HTERT RPE-1 (cell line): Measurements from ENCODE around the gene ARHGEF11.

Experiments used
- in situ Hi-C: fragments of 300-500 bp; cut with MboI; formaldehyde crosslinking; loops from 4 replicates; pipeline ENCODE4 v1.14.3; 2020; ENCODE audit warnings: low sequenced_read_pairs

Gene ARHGEF11

GRCh38 chr1:157004327-157004726 is 41.2 kb downstream of the ARHGEF11 start:
- in situ Hi-C loops = no loop called here

DNA sequence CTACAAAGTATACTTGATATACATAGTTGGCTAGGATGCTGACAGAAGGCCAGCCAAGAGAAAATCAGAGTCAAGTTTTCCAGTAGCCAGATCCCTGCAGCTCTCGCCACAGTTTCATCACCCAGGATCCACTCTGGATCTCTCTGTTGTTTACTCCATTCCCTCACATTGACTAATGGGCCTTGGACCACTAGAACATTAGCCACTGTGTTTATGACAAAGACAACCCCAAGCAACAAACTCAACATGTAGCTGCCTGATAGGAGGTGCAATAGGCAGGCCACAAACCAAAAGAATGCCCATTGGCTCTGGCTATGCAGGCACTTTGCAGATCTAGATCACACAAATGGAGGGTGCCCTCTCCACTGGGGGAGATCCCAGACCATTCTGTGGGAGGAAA is 44.2 kb downstream of the ARHGEF11 start:
- in situ Hi-C loops = no loop called here

DNA sequence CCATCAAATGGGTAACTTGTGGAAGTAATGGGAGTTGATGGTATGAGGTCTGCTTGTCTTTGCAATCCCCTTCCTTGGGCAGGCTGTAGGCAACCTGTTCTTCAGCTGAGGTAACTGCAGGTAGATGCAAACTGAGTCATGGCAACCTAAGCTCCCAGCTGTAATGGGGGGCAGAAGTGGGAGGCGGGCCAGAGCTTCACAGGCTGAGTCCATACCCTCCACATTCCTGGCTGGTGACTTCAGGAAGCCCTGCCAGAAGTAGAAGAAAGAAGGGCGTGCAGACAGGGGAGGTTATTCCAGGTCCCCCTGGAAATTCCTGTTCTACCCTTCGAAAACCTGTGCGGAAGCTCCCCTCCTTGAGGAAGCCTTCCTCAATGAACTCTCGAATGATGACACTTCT is 44.9 kb downstream of the ARHGEF11 start:
- in situ Hi-C loops = no loop called here

GRCh38 chr1:156999596-157000320 is 45.8 kb downstream of the ARHGEF11 start:
- in situ Hi-C loops = no loop called here

DNA sequence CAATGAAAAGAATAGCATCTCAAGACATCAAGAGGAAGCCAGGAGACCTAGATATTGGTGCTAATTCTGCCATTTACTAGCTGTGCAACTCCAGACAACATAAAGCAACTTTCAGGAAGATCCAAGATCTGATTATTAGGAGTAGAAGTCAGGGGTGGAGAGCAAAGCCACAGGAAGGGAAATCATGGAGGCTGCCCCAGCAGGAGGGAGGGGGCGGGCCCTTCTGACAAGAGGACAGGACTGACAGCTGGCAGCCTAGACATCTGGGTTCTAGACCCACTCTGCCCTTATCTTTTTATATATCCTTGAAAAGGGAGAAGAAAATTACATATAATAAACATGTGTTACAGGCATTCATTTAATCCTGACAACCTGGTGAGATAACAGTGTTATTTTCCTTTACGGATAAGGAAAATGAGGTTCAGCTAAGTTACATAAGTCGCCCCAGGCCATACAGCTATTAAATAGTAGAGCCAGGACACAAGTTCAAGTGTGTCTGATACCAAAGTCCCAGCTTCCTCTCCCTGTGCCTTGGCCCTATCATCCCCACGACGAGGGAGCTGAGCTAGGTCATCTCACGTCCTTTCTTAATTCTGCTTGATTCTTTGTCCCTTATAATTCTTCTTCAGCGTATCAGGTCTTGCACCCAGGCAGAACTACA is 46.6 kb downstream of the ARHGEF11 start:
- in situ Hi-C loops = no loop called here

DNA sequence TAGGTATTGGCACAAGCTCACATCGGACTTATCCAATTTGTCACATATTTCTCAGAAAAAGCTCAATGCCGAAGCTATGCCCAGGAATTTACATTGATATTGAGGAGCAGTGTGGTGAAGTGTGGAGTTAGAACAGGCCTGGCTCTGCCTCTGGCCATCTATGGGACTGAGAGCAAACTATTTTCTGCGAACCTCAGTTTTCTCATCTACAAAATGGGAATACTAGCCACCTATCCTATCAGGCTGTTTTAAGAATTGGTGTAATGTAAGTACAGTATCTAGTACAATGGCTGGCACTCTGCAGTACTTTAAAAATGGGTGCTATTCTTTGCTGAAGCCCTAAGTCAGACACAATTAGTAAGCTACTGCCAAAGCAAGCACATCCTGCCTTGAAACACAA is 47.2 kb downstream of the ARHGEF11 start:
- in situ Hi-C loops = no loop called here

GRCh38 chr1:156995412-156995811 is 50.1 kb downstream of the ARHGEF11 start:
- in situ Hi-C loops = no loop called here

DNA sequence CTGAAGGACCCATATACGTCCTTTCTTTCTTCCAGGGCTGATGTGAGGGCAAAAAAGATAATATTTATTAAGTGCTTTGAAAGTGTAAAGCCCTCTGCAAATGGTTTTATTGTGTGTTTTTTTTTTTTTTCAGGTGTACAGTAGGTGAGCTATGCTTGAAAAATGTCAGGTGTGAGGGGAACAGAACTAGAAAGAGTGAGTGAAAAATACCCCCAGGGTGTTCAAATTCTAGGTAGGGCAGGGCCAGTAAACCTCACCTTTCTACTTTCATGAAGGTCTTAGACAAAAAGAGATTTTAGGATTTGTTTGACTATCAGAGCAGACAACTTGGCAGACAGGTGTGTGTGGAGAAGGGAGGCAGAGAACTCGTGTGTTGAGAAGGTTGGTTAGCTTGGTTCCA is 51.3 kb downstream of the ARHGEF11 start:
- in situ Hi-C loops = no loop called here

DNA sequence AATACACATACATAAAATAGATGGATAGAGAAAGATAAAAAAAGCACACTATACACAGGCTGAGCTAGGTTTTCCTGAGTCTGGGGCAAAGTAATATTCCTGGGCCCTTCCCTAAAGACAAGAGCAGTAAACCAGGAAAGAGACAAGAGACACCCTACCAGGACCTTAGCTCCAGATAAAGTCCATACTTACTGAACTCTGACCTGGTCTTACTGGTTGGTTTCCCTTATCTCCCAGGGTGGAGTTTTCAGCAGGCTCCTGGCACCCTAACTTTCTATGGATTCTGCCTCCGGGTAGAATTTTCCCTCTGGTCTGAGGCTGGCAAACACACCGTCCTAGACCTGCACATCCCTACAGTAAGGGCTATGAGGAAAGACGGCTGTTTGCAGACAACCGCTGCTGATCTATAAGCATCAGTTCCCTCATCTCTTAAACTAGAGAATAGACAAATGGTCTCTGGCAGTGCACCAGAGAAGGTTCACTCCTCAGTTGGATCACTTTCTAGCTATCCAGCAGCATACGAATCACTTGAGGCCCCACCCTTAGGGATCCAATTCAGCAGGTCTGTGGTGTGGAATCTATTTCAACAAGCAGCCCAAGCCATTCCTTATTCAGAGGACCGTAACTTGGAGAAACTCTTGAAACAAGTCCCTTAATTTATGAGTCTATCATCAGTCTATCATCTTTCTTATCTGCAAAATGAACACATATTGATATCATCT is 52.0 kb downstream of the ARHGEF11 start:
- in situ Hi-C loops = no loop called here

DNA sequence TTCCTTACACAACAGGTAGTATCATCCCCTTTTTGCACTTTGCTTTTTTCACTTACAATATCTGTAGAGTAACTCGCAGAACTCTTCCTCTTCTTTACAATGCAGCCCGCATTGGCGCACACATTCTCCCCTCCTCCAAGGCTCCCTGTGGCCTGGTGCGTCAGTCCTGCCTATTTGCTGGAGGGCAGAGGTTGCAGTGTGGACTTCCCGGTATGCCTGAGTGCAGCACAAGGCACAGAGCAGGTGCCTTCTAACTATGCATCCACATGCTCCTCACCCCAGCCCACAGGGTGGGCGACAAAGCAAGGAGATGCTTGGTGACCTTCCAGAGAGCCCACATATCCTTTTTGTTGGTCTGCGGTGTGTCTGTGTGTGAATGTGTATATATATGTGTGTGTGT is 53.3 kb downstream of the ARHGEF11 start:
- in situ Hi-C loops = no loop called here

GRCh38 chr1:156987715-156988114 is 57.8 kb downstream of the ARHGEF11 start:
- in situ Hi-C loops = no loop called here

DNA sequence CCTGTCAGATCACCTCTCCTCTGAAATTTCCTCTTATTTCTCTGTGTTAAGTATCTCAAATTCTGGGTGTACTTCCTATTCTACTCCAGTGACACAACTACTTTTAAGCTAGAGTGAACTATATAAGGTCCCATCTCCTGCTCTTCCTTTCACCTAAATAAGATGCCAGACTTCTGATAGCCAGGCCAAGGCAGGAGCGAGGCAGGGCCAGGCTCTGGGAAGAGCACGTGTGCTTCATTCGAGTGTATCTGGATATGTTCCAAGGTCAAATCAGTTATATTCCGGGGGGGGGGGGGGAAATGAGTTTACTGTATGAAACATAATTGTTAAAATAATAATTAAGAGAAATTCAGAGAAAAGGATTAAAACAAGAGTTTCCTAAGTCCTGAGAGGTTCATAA is 65.0 kb downstream of the ARHGEF11 start:
- in situ Hi-C loops = no loop called here

DNA sequence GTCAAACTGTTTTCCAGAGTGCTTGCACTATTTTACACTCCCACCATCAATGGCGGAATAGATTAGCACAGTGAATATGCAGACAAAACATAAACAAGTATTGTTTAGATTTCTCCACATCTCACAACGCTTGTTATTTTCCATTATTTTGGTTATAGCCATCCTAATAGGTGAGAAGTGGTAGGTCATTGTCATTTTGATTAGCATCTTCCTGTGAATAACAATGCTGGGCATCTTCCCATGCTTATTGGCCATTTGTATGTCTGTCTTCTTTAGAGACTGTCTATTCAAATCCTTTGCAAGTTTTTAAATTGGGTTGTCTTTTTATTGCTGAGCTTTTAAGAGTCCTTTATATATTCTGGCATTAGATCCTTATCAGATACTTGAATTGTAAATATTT is 70.5 kb downstream of the ARHGEF11 start:
- in situ Hi-C loops = no loop called here

DNA sequence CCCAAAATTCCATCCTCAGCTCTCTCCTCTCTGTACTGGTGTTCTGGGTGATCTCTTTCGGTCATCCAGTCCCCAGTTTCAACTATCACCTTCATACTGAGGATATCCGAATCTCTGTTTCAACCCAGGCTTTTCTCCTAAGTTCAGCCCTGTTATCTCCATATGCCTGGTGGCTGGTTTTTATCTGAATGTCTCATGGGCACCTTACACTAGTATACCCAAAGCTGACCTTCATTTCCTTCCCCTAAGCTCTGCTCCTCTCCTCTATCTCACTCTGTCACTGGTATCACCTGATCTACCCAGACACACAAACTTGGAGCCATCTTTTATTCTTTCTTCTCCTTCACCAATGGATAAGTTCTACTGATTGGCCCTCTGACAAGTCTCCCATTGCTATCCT is 72.1 kb downstream of the ARHGEF11 start:
- in situ Hi-C loops = no loop called here

GRCh38 chr1:156970017-156970416 is 75.5 kb downstream of the ARHGEF11 start:
- in situ Hi-C loops = no loop called here

DNA sequence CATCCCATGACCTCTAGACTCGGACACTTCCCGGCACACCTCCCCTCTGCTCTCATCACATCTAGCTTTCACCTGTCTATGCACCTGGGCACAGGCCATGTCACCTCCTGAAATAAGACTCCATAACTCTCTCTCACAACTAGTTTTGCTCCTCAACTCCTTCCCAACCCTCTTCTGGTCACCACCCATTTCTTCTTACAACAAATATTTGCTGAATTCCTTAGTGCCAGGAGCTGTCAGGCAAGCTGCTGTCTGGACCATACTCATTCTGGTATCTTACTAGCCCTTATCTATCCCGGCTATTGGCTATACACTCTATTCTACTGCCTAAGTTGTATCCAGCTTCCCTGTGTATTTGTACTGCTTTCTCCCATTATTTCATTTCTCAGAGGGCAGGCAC is 76.0 kb downstream of the ARHGEF11 start:
- in situ Hi-C loops = no loop called here

DNA sequence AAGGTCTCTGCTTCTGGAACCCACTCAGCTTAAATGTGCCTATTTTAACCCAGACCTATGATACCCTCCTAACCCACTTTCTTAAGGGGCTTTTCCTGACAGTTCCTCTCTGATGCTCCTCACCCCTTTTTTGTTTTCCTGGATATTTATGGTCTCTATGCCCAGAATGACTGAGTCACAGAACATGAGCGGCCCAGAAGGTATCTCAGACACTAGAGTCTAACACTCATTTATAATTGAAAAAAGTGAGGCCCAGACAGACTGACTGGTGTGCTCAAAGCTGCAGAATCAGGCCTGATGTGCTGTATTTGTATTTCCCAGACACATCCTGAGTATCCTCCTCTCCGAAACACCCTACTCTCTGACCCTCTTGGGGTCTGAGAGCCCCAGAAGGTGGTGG is 81.1 kb downstream of the ARHGEF11 start:
- in situ Hi-C loops = no loop called here

DNA sequence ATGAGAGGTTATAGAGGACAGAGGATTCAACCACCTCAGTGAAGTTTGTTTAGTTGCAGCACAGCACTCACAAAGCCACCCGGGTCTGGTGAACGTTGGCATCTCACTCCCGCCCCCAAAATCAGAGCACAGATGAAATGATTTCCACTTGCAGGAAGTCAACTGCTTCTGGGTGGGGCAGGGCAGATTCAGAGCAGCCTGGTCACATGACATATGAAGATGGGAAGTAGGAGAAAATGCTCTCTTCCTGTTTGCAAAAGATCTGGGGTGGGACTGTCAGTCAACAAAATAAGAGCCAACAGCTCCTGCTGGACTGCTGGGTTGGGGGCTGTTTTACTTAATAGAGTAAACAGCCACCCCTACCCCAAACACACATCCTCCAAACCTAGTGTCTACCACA is 81.9 kb downstream of the ARHGEF11 start:
- in situ Hi-C loops = no loop called here

- in situ Hi-C loops = no loop called here
These were observed 83.8 kb downstream of the ARHGEF11 start for GRCh38 chr1:156961709-156962108.

- in situ Hi-C loops = no loop called here
These were observed 85.6 kb downstream of the ARHGEF11 start for GRCh38 chr1:156959925-156960324.

- in situ Hi-C loops = no loop called here
These were observed 86.1 kb downstream of the ARHGEF11 start for GRCh38 chr1:156959414-156959813.

DNA sequence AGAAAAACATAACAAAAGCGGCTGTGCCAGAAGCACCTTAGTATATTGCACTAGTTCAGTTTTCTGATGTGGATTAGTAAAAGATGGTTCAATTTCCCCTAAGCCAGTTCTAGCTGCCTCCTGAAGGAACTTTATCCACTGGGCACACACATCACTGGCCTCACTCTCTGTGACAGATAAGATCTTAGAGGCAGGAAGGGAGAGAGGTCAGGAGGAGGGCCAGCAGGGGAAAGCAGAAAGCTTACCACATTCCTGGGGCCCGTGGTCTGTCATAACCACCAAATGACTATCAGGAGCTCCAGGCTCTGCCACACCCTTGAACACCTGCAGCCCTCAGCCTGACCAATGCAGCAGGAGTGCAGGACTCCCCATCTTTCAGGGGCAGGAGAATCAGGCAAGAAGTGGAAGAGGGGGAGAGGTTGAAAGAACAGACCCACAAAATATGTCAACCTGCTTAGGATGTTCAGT is 87.3 kb downstream of the ARHGEF11 start:
- in situ Hi-C loops = no loop called here
